Parathyroid adenoma (tissue), 2 donors: Measurements from ENCODE around the gene ABHD3.
"Not testable (repeated sequence)": the region's sequence is repeated elsewhere in the genome, so short reads cannot be mapped to it uniquely, and the experiment has no call there.

Experiments
- H2AFZ ChIP-seq: fragments of 300-600 bp; sonication (generic); one replicate; pipeline ENCODE4 v1.7.0; 2017; ENCODE audit warnings: antibody characterized with exemption, mild to moderate bottlenecking
- H3K27ac ChIP-seq: fragments of 300-600 bp; sonication (generic); one replicate; pipeline ENCODE4 v1.7.0; 2017
- H3K27me3 ChIP-seq: fragments of 300-600 bp; sonication (generic); one replicate; pipeline ENCODE4 v1.7.0; 2017; ENCODE audit warnings: low read length; ENCODE audit not compliant: control insufficient read depth, insufficient read depth
- H3K36me3 ChIP-seq: fragments of 300-600 bp; sonication (generic); one replicate; pipeline ENCODE4 v1.7.0; 2017; ENCODE audit warnings: low read length; ENCODE audit not compliant: control insufficient read depth, insufficient read depth
- H3K4me1 ChIP-seq: fragments of 300-600 bp; sonication (generic); one replicate; pipeline ENCODE4 v1.7.0; 2017; ENCODE audit warnings: control low read depth
- H3K4me2 ChIP-seq: fragments of 300-600 bp; sonication (generic); one replicate; pipeline ENCODE4 v1.7.0; 2017; ENCODE audit warnings: low read length
- H3K4me3 ChIP-seq: fragments of 300-600 bp; sonication (generic); one replicate; pipeline ENCODE4 v1.7.0; 2017; ENCODE audit warnings: low read depth, low read length
- H3K79me2 ChIP-seq: fragments of 300-600 bp; sonication (generic); one replicate; pipeline ENCODE4 v1.7.0; 2017; ENCODE audit warnings: control low read depth
- H3K9ac ChIP-seq: fragments of 300-600 bp; sonication (generic); one replicate; pipeline ENCODE4 v1.7.0; 2017; ENCODE audit warnings: mild to moderate bottlenecking
- H3K9me3 ChIP-seq: fragments of 300-600 bp; sonication (generic); one replicate; pipeline ENCODE4 v1.7.0; 2017; ENCODE audit warnings: low read length; ENCODE audit not compliant: control insufficient read depth
- CTCF ChIP-seq: fragments of 300-600 bp; sonication (generic); IDR thresholded peaks from one replicate; pipeline ENCODE4 v1.7.0; 2017; ENCODE audit warnings: antibody characterized with exemption, mild to moderate bottlenecking
- donor health status: primary hyperparathyroidism.

The ABHD3 gene

GRCh38 chr18:21740538-21741311 is 36.2 kb upstream of the ABHD3 start, which contains the start of gene MIB1:
Gene MIB1 (plus strand): TSS chr18:21740792. CDS start chr18:21741584, 792 bp downstream.
- no peaks in the 10 kb centered on the region for H3K27me3 ChIP-seq
- H3K9ac ChIP-seq: peak within 1 kb of the TSS; percentile 20
- peak within 1 kb of the TSS; percentile 61 for H3K4me2 ChIP-seq
- H3K9me3 ChIP-seq: no peaks in the 10 kb centered on the region
- peak within 1 kb of the TSS; percentile 94 for H3K4me3 ChIP-seq
- peak within 1 kb of the TSS; percentile 95 for H2AFZ ChIP-seq
- H3K36me3 ChIP-seq: no peaks in the 10 kb centered on the region
- no peak for TF ChIP-seq CTCF
- H3K79me2 ChIP-seq: peaks cover 5% of the 10 kb centered on the region
- no peaks in the 10 kb centered on the region for H3K4me1 ChIP-seq
- peak within 1 kb of the TSS; percentile 90 for H3K27ac ChIP-seq

GRCh38 chr18:21739604-21740537 is 35.3 kb upstream of the ABHD3 start:
- Histone ChIP-seq H3K27ac (peak overlapping the region; percentile 5), H3K9me3 (no peaks in the 10 kb centered on the region), H3K9ac (no peak overlapping the region), H3K36me3 (no peaks in the 10 kb centered on the region), H3K79me2 (peaks cover 5% of the 10 kb centered on the region), H3K4me1 (no peaks in the 10 kb centered on the region), H3K4me2 (peak overlapping the region; percentile 61), H2AFZ (peak overlapping the region; percentile 95), H3K4me3 (peak overlapping the region; percentile 94), H3K27me3 (no peaks in the 10 kb centered on the region)
- TF ChIP-seq CTCF: no peak

GRCh38 chr18:21736926-21737325 is 32.4 kb upstream of the ABHD3 start:
- not testable (repeated sequence) for H3K79me2 ChIP-seq, H3K9ac ChIP-seq, H3K27me3 ChIP-seq, H2AFZ ChIP-seq, H3K36me3 ChIP-seq, H3K27ac ChIP-seq, H3K4me3 ChIP-seq, H3K4me1 ChIP-seq, H3K4me2 ChIP-seq, H3K9me3 ChIP-seq

- Histone ChIP-seq H3K9me3 (no peaks in the 10 kb centered on the region), H3K27ac (no peak overlapping the region), H3K36me3 (no peaks in the 10 kb centered on the region), H3K4me3 (no peak overlapping the region), H3K4me2 (no peak overlapping the region), H3K9ac (no peak overlapping the region), H3K4me1 (no peaks in the 10 kb centered on the region), H3K79me2 (no peaks in the 10 kb centered on the region), H2AFZ (no peak overlapping the region), H3K27me3 (no peaks in the 10 kb centered on the region)
- TF ChIP-seq CTCF: no peak
These were observed 31.0 kb upstream of the ABHD3 start for GRCh38 chr18:21735452-21736015.

GRCh38 chr18:21733011-21733410 is 28.4 kb upstream of the ABHD3 start:
- TF ChIP-seq CTCF: no peak
- H3K36me3 ChIP-seq: no peaks in the 10 kb centered on the region
- no peak overlapping the region for H3K4me2 ChIP-seq
- H3K27me3 ChIP-seq: no peaks in the 10 kb centered on the region
- no peak overlapping the region for H3K4me3 ChIP-seq
- H3K79me2 ChIP-seq: no peaks in the 10 kb centered on the region
- no peaks in the 10 kb centered on the region for H3K9me3 ChIP-seq
- H2AFZ ChIP-seq: no peak overlapping the region
- H3K27ac ChIP-seq: no peak overlapping the region
- no peak overlapping the region for H3K9ac ChIP-seq
- H3K4me1 ChIP-seq: no peaks in the 10 kb centered on the region
